ENCODE measurements around the gene COL23A1. TPM values are rescaled to one million over a fixed set of nuclear protein-coding genes. Genes with fewer than 3 reads are reported as not detected.
A peak's percentile ranks its signal among the peaks of the same experiment; 100 is the strongest.
"Not testable (repeated sequence)": the region's sequence is repeated elsewhere in the genome, so short reads cannot be mapped to it uniquely, and the experiment has no call there.

COL23A1 gene
- polyA plus RNA-seq, 3 donors, result 0.11 to 0.21 TPM; not detected in 1

DNA sequence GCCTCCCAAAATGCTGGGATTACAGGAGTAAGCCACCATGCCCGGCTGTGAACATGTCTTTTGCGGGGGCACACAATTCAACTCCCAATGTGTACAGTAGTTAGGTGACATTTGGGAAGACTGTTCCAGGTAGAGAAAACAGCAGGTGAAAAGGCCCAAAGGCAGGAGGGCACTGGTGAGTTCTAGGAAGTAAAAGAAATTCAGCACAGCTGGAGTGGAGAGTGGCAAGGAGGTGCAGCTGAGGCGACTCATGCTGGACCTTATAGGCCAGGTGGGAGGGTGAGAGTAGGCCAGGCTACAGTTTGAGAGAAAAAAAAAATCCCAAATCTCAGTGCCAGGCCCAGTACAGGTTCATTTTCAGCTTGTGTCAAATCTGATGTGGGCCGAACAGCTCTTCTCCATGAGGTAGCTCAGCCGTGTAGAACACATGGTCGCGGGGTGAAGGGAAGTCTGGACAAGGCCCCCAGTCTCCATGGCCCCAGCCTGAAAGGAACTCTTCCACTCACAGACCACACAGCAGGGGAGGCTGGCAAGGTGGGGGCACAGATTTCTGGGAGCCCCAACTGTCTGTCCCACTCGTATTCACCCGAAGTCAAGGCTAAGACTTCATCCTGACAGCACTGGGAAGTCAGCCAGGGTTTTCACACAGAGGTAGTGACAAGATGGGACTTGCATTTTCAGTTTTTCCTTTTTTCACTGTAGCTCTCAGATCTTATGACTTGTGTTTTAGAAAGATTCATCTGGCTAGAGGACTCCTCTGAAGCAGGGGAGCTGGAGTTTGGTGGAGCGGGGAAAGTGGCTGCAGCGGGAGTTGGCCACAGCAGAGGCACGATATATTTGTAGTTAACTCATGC is 390.4 kb downstream of the COL23A1 start:
- Mint-ChIP-seq H3K9me3 (no peaks in the 10 kb centered on the region), H3K36me3 (no peaks in the 10 kb centered on the region), H3K4me3 (no peak overlapping the region), H3K27ac (peak overlapping the region in 2 of 7 donors; percentile 2 to 56), H3K4me1 (peaks cover 30% of the 10 kb centered on the region), H3K27me3 (ENCODE audit: low read depth in 3 of 3) (peaks cover 0 to 5% (median 0%) of the 10 kb centered on the region in 3 donors)
- H3K4me2 ChIP-seq (replicated peaks; ENCODE audit: extremely low read depth, low read length, poor library complexity, severe bottlenecking), result no peak overlapping the region
- intact Hi-C loops (cut with micrococcal nuclease), result no loop called here
- no peak overlapping the region for H3K9ac ChIP-seq (ENCODE audit: insufficient read depth, low read length, poor library complexity, severe bottlenecking)
- no peaks in the 10 kb centered on the region for H3K36me3 ChIP-seq (replicated peaks in 1 of 2; ENCODE audit: control insufficient read depth in 1 of 2, insufficient read depth in 2 of 2, low read length in 2 of 2)
- TF ChIP-seq, protein P1, sequence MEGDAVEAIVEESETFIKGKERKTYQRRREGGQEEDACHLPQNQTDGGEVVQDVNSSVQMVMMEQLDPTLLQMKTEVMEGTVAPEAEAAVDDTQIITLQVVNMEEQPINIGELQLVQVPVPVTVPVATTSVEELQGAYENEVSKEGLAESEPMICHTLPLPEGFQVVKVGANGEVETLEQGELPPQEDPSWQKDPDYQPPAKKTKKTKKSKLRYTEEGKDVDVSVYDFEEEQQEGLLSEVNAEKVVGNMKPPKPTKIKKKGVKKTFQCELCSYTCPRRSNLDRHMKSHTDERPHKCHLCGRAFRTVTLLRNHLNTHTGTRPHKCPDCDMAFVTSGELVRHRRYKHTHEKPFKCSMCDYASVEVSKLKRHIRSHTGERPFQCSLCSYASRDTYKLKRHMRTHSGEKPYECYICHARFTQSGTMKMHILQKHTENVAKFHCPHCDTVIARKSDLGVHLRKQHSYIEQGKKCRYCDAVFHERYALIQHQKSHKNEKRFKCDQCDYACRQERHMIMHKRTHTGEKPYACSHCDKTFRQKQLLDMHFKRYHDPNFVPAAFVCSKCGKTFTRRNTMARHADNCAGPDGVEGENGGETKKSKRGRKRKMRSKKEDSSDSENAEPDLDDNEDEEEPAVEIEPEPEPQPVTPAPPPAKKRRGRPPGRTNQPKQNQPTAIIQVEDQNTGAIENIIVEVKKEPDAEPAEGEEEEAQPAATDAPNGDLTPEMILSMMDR (IDR thresholded peaks at IDR 0.05), result no peak
- H3K4me3 ChIP-seq (replicated peaks in 1 of 3; ENCODE audit: low read depth in 2 of 3, low read length in 3 of 3), result no peak overlapping the region
- H4K20me1 ChIP-seq (ENCODE audit: insufficient read depth, low read length), result no peaks in the 10 kb centered on the region
- WGBS (ENCODE audit: insufficient coverage), result 82% methylated on average over 6 of the region's 12 CpGs
- H2AFZ ChIP-seq (ENCODE audit: insufficient read depth, low read depth, low read length, poor library complexity, severe bottlenecking), result peak overlapping the region; percentile 52
- peaks cover 14% of the 10 kb centered on the region for H3K79me2 ChIP-seq (ENCODE audit: insufficient read depth, low read length)
- no peak overlapping the region for H3K27ac ChIP-seq (ENCODE audit: low read depth in 1 of 2, low read length in 2 of 2)
- no peaks in the 10 kb centered on the region for H3K9me3 ChIP-seq (replicated peaks in 1 of 2; ENCODE audit: control insufficient read depth in 1 of 2, insufficient read depth in 1 of 2, low read length in 2 of 2)
- peaks cover 17 to 25% of the 10 kb centered on the region in 2 donors for H3K4me1 ChIP-seq (ENCODE audit: control insufficient read depth in 1 of 2, insufficient read depth in 2 of 2, low read length in 2 of 2)
- no peaks in the 10 kb centered on the region for H3K27me3 ChIP-seq (ENCODE audit: control insufficient read depth in 2 of 2, insufficient read depth in 2 of 2, low read length in 2 of 2)
- DNase-seq, result no peak

DNA sequence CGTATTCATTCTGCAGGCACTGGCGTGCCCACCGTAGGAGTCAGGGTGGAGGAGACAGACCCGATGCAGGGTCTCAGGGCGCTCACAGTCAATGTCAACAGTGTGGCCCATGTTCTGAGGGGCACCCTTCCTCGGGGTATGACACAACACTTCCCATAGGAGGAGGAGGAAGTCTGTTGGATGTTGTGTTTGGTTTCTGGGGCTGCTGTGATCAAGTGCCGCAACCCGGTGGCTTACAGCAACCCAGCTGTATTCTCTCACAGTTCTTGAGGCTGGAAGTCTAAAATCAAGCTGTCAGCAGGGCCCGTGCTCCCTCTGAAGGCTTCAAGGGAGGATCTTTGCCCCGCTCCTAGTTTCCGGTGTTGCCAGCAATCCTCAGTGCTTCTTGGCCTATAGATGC is 391.5 kb downstream of the COL23A1 start:
- Histone ChIP-seq H2AFZ (ENCODE audit: insufficient read depth, low read depth, low read length, poor library complexity, severe bottlenecking) (peak overlapping the region; percentile 59), H3K79me2 (ENCODE audit: insufficient read depth, low read length) (peaks cover 7% of the 10 kb centered on the region), H3K4me3 (replicated peaks in 1 of 3; ENCODE audit: low read depth in 2 of 3, low read length in 3 of 3) (no peak overlapping the region), H4K20me1 (ENCODE audit: insufficient read depth, low read length) (no peaks in the 10 kb centered on the region), H3K4me2 (replicated peaks; ENCODE audit: extremely low read depth, low read length, poor library complexity, severe bottlenecking) (no peak overlapping the region), H3K4me1 (ENCODE audit: control insufficient read depth in 1 of 2, insufficient read depth in 2 of 2, low read length in 2 of 2) (peaks cover 21 to 31% of the 10 kb centered on the region in 2 donors), H3K27ac (ENCODE audit: low read depth in 1 of 2, low read length in 2 of 2) (no peak overlapping the region), H3K36me3 (replicated peaks in 1 of 2; ENCODE audit: control insufficient read depth in 1 of 2, insufficient read depth in 2 of 2, low read length in 2 of 2) (no peaks in the 10 kb centered on the region), H3K27me3 (ENCODE audit: control insufficient read depth in 2 of 2, insufficient read depth in 2 of 2, low read length in 2 of 2) (no peaks in the 10 kb centered on the region), H3K9me3 (replicated peaks in 1 of 2; ENCODE audit: control insufficient read depth in 1 of 2, insufficient read depth in 1 of 2, low read length in 2 of 2) (no peaks in the 10 kb centered on the region), H3K9ac (ENCODE audit: insufficient read depth, low read length, poor library complexity, severe bottlenecking) (no peak overlapping the region)
- 16% methylated on average over 5 of the region's 11 CpGs for WGBS (ENCODE audit: insufficient coverage)
- H3K27ac Mint-ChIP-seq, result peak overlapping the region in 2 of 7 donors; percentile 33 to 43
- H3K27me3 Mint-ChIP-seq (ENCODE audit: low read depth in 3 of 3), result peaks cover 0 to 5% (median 1%) of the 10 kb centered on the region in 3 donors
- intact Hi-C loops (cut with micrococcal nuclease), result no loop called here
- H3K4me1 Mint-ChIP-seq, result peaks cover 39% of the 10 kb centered on the region
- DNase-seq, result no peak
- TF ChIP-seq, protein P1 (IDR thresholded peaks at IDR 0.05), result no peak
- H3K4me3 Mint-ChIP-seq, result no peak overlapping the region
- no peaks in the 10 kb centered on the region for H3K36me3 Mint-ChIP-seq
- no peaks in the 10 kb centered on the region for H3K9me3 Mint-ChIP-seq

DNA sequence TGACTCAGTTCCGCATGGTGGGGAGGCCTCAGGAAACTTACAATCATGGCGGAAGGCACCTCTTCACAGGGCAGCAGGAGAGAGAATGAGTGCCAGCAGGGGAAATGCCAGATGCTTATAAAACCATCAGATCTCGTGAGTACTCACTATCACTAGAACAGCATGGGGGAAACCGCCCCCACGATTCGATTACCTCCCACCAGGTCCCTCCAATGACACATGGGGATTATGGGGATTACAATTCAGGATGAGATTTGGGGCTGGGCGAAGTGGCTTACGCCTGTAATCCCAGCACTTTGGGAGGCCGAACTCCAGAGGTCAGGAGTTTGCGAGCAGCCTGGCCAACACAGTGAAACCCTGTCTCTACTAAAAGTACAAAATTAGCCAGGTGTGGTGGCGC is 392.0 kb downstream of the COL23A1 start:
- H3K4me1 Mint-ChIP-seq, result peaks cover 42% of the 10 kb centered on the region
- intact Hi-C loops (cut with micrococcal nuclease), result not testable (repeated sequence)

More for the DNA sequence above, 392.0 kb downstream of the COL23A1 start:
- not testable (repeated sequence) for H3K9ac ChIP-seq (ENCODE audit: insufficient read depth, low read length, poor library complexity, severe bottlenecking); H3K4me2 ChIP-seq (replicated peaks; ENCODE audit: extremely low read depth, low read length, poor library complexity, severe bottlenecking); H3K4me3 ChIP-seq (replicated peaks in 1 of 3; ENCODE audit: low read depth in 2 of 3, low read length in 3 of 3); H4K20me1 ChIP-seq (ENCODE audit: insufficient read depth, low read length); H3K36me3 Mint-ChIP-seq; H3K36me3 ChIP-seq (replicated peaks in 1 of 2; ENCODE audit: control insufficient read depth in 1 of 2, insufficient read depth in 2 of 2, low read length in 2 of 2); DNase-seq; H3K4me3 Mint-ChIP-seq; H3K27me3 Mint-ChIP-seq (ENCODE audit: low read depth in 3 of 3); H3K9me3 ChIP-seq (replicated peaks in 1 of 2; ENCODE audit: control insufficient read depth in 1 of 2, insufficient read depth in 1 of 2, low read length in 2 of 2); H3K27ac ChIP-seq (ENCODE audit: low read depth in 1 of 2, low read length in 2 of 2); H3K79me2 ChIP-seq (ENCODE audit: insufficient read depth, low read length); H3K9me3 Mint-ChIP-seq; H3K27me3 ChIP-seq (ENCODE audit: control insufficient read depth in 2 of 2, insufficient read depth in 2 of 2, low read length in 2 of 2); H3K27ac Mint-ChIP-seq; H2AFZ ChIP-seq (ENCODE audit: insufficient read depth, low read depth, low read length, poor library complexity, severe bottlenecking)
- 100% methylated on average over 4 of the region's 11 CpGs for WGBS (ENCODE audit: insufficient coverage)
- H3K4me1 ChIP-seq (ENCODE audit: control insufficient read depth in 1 of 2, insufficient read depth in 2 of 2, low read length in 2 of 2), result peaks cover 21 to 31% of the 10 kb centered on the region in 2 donors
